BJ (cell line): ENCODE results near the gene DSG2. TPM values are rescaled to one million over a fixed set of nuclear protein-coding genes. Genes with fewer than 3 reads are reported as not detected.

Source experiments
- CTCF ChIA-PET: fragments of 350-600 bp; formaldehyde crosslinking; extraction: SDS; loops from one replicate; lab custom pipeline; 2021; ENCODE audit warnings: antibody characterized with exemption, inconsistent platforms; lab: Yijun Ruan, JAX
- POLR2A ChIA-PET: fragments of 300-600 bp; sonication (Branson Sonifier 250); formaldehyde crosslinking; extraction: SDS; loops from one replicate; lab custom pipeline; 2021; ENCODE audit warnings: antibody characterized with exemption; lab: Charles Lee
- DNase-seq: peaks from one replicate; pipeline ENCODE4 v3.0.0-alpha.2; 2011; ENCODE audit warnings: low read depth
- H3K27me3 ChIP-seq: 2 replicates; pipeline ENCODE4 v1.6.0; 2011; ENCODE audit warnings: low read length; ENCODE audit not compliant: control insufficient read depth, insufficient read depth
- H3K36me3 ChIP-seq: 2 replicates; pipeline ENCODE4 v1.5.1; 2011; ENCODE audit warnings: low read length; ENCODE audit not compliant: control insufficient read depth, insufficient read depth
- H3K4me3 ChIP-seq: 2 replicates; pipeline ENCODE4 v1.5.1; 2011; ENCODE audit warnings: low read depth, mild to moderate bottlenecking, control low read depth, low read length
- polyA minus RNA-seq: library from RNA; depleted of rRNA, polyadenylated mRNA; stranded (reverse); fragments of >200 nt; gene quantifications from 2 replicates; pipeline ENCODE4 v1.2.3, GENCODE V29; 2011; rRNA and poly(A)+ RNA removed
- polyA plus RNA-seq: library from polyadenylated mRNA; depleted of rRNA; stranded (reverse); fragments of >200 nt; gene quantifications from 2 replicates; pipeline ENCODE4 v1.2.3, GENCODE V29; 2011; rRNA removed
- TF ChIP-seq, protein P1 (sequence below): IDR thresholded peaks from 2 replicates; pipeline ENCODE4 v1.5.1; 2011; ENCODE audit warnings: low read depth, mild to moderate bottlenecking, control low read depth, inconsistent platforms, low read length, moderate library complexity; ENCODE audit not compliant: insufficient read depth

DSG2 gene
- polyA plus RNA-seq, result 0.01 TPM in 2 replicates
- polyA minus RNA-seq, result not detected in 2 replicates

DNA sequence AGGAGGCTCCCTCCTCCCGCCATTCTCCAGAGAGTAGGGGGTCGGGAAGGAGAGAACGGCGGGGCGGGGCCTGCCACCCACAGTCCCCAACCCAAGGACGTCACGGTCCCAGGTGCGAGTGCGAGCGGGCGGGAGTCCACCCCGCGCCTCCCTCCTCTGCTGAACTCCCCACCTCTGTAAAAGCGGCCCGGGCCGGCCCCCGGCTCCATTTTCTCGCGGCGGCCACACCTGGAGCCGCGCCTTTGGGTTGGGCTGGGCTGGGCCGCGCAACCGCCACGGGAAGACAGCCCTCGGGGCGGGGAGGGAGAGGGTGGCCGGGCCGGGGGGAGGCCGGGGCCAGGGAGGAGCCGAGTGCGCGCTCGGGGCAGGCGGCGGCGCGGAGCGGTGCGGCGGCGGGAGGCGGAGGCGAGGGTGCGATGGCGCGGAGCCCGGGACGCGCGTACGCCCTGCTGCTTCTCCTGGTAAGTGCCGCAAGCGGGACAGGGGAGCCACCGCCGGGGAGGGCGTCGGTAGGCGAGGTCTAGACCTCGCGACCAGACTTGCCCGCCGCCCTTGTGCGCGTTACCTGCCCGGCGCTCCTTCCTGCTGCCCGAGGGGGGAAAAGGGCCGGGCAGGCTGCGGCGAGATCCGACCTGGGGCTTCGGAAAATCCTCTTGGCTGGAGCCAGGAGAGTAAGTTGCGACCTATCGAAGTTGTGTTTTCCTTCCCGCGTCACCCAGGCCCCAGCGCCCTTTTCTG lies at the start of gene DSG2:
Gene DSG2, plus strand, starts transcription at position 342 of the 738 bp plus-strand sequence. Its CDS starts 75 bp downstream, at position 417.
- TF ChIP-seq, protein P1, sequence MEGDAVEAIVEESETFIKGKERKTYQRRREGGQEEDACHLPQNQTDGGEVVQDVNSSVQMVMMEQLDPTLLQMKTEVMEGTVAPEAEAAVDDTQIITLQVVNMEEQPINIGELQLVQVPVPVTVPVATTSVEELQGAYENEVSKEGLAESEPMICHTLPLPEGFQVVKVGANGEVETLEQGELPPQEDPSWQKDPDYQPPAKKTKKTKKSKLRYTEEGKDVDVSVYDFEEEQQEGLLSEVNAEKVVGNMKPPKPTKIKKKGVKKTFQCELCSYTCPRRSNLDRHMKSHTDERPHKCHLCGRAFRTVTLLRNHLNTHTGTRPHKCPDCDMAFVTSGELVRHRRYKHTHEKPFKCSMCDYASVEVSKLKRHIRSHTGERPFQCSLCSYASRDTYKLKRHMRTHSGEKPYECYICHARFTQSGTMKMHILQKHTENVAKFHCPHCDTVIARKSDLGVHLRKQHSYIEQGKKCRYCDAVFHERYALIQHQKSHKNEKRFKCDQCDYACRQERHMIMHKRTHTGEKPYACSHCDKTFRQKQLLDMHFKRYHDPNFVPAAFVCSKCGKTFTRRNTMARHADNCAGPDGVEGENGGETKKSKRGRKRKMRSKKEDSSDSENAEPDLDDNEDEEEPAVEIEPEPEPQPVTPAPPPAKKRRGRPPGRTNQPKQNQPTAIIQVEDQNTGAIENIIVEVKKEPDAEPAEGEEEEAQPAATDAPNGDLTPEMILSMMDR, result no peak
- no peak for DNase-seq
- H3K36me3 ChIP-seq, result no peaks in the 10 kb centered on the region
- H3K4me3 ChIP-seq, result no peak within 1 kb of the TSS
- peaks cover 2% of the 10 kb centered on the region; the same call in 1 of the 2 replicates for H3K27me3 ChIP-seq
- ChIA-PET CTCF (no interaction called here), POLR2A (no interaction called here)

- Histone ChIP-seq H3K4me3 (no peak overlapping the region), H3K27me3 (no peaks in the 10 kb centered on the region), H3K36me3 (no peaks in the 10 kb centered on the region)
- TF ChIP-seq, protein P1, result no peak
- POLR2A ChIA-PET, result no interaction called here
- DNase-seq, result no peak
- CTCF ChIA-PET, result no interaction called here
Measured at GRCh38 chr18:31450409-31450808, 47.6 kb upstream of the DSG2 start.

GRCh38 chr18:31451625-31452024 lies 46.4 kb upstream of the DSG2 start:
- no peak for DNase-seq
- H3K36me3 ChIP-seq, result no peaks in the 10 kb centered on the region
- CTCF ChIA-PET, result no interaction called here
- no peaks in the 10 kb centered on the region for H3K27me3 ChIP-seq
- POLR2A ChIA-PET, result no interaction called here
- no peak overlapping the region for H3K4me3 ChIP-seq
- TF ChIP-seq, protein P1, result no peak

GRCh38 chr18:31454066-31454708 lies 43.8 kb upstream of the DSG2 start:
- CTCF ChIA-PET, result no interaction called here
- TF ChIP-seq, protein P1, result no peak
- H3K4me3 ChIP-seq, result no peak overlapping the region
- H3K27me3 ChIP-seq, result no peaks in the 10 kb centered on the region
- no peak for DNase-seq
- no peaks in the 10 kb centered on the region for H3K36me3 ChIP-seq
- POLR2A ChIA-PET, result no interaction called here

DNA sequence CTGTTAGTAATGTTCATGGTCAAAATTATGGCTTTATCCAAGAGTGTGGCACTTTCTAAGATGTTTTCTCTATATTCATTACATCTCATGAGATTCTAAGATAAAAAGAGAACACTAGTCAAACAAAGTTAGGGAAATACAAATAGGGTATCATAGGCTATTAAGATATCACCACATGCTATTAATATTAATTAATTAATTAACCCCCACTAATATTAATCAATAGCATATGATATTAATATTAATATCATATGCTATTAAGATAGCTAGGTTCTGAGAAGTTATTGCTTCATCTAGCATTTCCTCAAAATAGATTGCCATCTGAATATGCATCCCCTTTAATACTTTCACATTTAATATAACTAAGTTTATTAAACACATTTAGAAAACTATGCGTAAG lies 28.3 kb upstream of the DSG2 start:
- POLR2A ChIA-PET, result no interaction called here
- DNase-seq, result no peak
- TF ChIP-seq, protein P1, result no peak
- CTCF ChIA-PET, result no interaction called here
- H3K36me3 ChIP-seq, result no peaks in the 10 kb centered on the region
- no peaks in the 10 kb centered on the region for H3K27me3 ChIP-seq
- H3K4me3 ChIP-seq, result no peak overlapping the region
